HG03575 (cell line): ENCODE data around the gene LUM.
"Not testable (repeated sequence)": the region's sequence is repeated elsewhere in the genome, so short reads cannot be mapped to it uniquely, and the experiment has no call there.

Experiments used
- ATAC-seq: cut with Tn5 transposase; IDR thresholded peaks from one replicate; pipeline ENCODE4 v1.9.1; 2021; ENCODE audit not compliant: unreplicated experiment, insufficient number of reproducible peaks, low FRiP score; ENCODE audit errors: extremely low read depth

Gene LUM

DNA sequence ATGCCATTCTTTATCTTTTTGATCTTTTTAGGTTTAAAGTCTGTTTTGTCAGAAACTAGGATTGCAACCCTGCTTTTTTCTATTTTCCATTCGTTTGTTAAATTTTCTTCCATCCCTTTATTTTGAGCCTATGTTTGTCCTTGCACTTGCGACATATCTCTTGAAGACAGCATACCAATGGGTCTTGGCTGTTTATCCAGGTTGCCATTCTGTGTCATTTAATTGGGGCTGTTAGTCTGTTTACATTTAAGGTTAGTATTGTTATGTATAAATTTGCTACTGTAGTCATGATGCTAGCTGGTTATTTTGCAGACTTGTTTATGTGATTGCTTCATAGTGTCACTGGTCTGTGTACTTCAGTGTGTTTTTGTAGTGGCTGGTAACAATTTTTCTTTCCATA, 21.3 kb downstream of the LUM start:
- not testable (repeated sequence) for ATAC-seq

DNA sequence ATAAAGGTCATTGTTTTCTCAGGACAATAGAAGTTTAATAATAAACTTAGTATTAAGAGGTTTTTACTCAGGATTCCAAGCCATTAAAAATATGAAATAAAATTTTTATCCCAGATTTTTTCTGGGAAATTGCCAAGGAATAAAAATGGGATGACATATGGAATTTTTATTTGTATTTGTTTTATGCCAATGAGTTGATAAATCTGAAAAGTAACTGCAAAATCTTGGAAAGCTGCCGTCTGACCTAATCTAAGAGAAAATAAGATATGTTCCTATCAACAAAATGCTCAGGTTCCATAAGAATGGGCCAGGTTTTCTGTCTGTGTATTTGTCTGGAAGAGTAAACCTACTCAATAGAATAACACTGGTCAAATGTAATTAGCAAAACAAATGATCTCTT, 31.3 kb downstream of the LUM start:
- ATAC-seq = no peak

DNA sequence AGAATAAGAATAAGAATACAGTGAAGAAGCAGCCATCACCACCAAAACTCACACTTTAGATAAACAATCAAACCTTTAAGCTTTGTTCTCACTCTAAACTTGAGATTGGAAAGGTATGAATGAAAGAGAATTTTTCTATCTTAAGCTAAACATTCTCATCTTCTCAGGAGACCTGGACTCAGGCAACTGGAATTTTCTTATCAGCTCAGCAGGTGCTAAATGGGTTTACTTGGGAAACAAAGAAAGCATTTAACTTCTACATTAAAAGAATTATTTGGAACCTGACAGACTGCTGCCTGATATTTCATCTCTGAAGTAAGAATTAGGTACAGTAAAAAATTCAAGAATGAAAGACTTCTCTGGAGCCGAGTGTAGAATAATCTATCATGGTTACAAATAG, 32.8 kb downstream of the LUM start:
- no peak for ATAC-seq

DNA sequence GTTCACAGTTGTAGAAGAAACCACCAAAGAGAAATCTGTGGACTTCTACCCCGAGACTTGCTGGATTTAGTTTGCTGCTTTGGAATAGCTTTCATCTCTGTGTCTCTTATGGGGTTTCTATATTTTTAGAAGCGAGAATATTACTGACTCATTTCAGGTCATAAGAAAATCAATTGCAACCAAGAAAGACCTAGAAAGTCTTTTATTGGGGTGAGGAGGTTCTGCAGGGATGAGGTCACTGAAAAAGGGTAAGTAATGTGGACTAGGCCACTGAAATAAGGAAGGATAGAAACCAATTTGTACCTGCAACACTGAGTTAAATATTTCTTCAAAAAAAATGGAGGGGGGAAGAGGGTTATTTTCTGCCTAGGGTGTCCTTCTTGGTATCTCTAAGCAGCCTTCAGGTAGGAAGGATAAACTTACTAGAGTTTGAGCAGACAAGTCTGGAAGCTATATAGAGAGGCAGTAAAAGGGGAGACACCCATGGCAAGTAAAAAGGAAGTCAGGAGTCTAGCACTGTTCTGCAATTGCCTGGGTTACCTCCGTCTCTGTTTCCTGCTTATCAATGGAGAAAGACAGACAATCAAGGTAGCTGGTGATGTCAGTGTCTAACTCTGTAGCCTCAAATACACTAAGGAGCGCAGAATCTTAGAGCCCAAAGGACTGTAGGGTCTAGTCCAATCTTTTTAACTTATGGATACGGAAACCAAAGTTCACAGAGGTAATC, 33.9 kb downstream of the LUM start:
- no peak for ATAC-seq

DNA sequence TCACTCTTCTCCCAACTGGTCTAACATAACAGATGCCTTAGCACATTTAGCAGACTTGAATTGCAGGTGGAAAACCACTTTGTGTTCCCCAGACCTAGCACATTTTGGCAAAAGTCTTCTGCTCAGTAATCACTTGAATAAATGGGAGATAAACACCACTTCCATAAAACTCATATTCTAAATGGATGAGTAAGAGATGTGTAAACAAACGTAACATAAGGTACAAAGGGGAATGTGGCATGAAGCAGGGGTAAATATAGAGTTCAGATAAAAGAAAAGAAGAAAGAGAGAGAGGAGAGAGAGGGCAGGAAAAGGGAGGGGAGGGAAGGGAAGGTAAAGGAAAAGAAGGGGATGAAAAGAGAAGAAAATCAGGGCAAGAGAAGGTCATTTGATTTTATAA, 36.4 kb downstream of the LUM start:
- ATAC-seq = no peak

DNA sequence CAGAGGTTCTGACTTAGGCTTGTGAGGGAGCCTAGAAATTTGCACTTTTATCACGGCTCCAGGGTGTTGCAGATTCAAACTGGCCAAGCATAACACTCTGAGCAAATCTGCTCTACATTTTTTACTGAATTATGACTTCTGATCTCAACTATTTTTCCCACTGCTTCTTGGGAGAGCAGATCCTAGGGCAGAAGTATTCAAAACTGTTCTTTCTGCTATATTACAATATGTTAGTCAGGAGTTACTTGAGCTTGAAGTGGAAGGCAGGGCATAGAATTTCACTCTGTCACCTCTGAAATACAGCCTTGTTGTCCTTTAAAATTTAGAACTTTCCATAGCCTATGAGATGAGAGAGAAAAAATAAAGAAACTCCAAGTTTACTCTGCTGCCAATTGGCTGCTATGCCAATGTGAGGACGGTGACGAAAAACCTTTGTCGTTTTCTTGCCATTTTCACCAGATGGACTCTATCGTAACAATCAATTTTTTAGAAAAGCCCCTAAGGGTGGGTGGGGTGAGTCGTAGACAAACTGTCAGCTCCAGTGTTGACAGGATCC, 37.1 kb downstream of the LUM start:
- no peak for ATAC-seq

DNA sequence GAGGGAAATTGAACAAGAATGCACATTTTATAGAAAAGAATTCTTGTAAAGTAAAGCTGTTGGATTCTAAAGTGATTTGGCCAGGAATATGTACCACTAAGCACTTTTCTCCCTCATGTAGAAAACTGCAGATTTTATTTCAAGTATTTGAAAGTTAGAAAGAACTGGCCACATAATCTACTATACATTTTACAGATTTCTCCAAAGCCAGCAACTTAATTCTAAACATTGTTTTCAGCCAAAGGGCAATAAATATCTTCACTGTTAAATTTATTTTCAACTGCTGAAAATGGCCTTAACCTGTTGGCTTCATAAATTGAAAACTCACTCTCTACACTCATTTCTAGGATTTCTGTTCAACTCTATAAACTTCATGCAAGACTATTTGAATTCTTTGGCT, 37.9 kb downstream of the LUM start:
- ATAC-seq = no peak

DNA sequence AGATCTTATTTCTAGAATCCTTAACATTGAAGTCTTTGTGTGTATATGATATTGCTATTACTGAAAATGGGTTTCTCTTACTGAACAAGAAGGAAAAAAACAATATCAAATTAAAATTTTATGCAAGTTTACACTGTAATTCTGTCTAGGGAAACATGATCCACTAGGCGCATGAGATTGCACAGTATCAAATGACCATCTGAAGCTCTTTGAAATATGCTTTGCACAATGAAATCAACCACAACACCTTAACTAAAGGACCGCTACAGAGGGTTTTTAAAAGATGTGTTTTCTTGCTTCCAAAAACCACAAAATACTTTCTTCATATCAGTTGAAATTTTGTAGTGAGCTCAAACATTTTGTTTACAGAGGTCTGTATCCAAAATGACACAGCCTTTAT, 38.4 kb downstream of the LUM start:
- no peak for ATAC-seq

DNA sequence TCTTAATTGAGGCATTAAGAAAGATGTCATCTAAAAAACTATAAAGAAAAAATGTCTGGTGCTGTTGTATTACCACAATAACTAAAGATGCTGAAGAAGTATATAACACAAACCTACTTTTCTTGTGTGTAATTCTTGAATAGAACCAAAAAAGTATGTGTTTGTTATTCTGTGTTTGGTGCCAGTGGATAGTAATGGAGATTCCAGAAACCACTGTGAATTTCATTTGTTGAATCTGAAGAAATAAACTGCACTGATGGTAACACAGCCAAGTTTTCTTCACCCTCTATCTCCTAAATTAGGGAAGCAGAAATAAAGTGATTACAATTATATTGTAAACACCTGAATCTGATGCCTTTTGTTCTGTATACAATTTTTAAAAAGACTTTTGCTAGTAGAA, 40.4 kb downstream of the LUM start:
- ATAC-seq = no peak

DNA sequence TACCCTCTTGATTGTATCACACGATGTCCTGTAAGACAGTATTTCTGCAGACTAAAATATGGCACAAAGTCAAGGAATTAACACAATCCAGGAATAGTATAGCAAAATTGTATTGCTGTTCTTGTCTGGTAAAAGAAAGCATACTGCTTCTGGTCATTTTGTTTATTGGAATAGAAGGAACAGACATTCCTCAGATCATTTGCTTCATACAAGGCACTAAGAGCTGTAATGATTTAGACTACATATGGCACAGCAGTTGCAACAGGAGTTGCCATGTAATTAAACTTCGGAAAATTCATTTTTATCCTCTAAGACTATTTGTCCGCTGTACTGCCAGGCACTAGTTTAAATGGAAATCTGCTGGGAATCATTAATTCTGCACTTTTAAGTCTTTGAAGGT, 45.9 kb downstream of the LUM start:
- ATAC-seq = no peak

DNA sequence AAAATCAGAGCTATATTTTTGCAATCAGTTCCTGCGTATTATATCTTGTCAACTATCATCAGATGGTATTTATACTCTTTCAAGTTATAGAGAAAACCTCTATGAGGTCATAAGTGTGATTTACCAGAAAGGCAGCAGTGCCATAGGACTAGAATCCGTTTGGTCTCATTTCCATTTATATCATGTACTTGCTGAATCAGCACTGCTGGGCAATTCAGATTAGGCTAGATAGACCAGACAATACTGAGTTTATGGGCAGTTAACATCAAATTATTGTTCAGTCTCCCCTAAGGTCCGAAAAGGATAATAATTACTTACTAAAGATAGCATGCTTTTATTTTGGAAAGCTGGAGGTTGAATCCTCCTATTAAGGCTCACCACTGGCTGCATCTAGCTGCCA, 46.7 kb downstream of the LUM start:
- no peak for ATAC-seq

DNA sequence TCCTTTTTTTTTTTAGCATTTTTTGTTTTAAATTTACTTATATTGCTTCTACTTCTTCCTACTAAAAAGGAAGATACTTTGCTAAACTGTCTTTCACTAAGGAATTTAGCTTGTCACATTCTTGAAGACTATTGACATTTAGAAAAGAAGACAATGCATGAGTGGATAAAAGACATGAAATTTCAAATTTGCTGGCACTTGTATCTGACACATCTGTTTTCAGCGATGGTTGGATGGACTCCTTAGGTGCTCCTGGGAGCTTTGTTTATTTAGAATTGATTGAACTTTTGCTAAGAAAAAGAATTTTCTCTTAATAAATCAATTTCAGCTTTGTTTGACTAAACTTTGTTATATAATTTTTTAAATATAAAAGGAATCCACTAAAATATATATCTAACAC, 50.2 kb downstream of the LUM start:
- no peak for ATAC-seq

DNA sequence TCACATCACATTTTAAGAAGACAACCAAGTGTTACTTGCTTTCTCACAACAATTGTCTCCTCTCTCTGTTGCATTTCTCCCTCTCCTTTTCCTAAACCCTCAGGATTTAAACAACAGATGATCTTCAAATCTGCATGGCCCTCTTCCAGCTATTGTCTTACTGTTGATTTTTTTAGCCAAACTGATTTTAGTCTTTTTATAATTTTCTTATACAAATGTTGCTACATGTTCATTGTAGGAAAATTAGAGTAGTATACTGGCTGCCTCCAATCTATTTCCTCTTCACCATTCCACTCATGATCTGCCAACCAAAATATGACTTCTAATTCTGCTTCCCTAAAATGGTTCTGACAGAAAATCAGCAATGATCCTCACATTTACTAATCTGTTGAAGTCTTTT, 52.1 kb downstream of the LUM start:
- ATAC-seq = no peak

DNA sequence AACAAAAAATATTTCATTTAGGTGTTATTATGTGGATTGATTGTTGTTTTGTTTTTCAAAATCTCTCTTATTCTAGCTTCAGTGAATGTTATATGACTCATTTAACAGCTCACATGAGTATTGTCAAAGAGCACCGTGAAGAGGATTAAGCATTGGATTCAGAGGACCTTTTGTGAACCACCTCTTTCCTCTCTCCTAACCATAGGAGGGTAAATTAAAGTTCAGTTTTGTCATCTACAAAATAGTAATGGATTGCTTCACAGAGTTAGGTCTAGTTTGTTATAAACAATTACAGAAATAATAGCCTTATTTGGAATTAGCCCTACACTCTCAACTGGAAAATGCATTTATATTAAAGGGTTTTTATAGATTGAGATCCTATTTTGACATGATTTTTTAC, 52.5 kb downstream of the LUM start:
- ATAC-seq = no peak

DNA sequence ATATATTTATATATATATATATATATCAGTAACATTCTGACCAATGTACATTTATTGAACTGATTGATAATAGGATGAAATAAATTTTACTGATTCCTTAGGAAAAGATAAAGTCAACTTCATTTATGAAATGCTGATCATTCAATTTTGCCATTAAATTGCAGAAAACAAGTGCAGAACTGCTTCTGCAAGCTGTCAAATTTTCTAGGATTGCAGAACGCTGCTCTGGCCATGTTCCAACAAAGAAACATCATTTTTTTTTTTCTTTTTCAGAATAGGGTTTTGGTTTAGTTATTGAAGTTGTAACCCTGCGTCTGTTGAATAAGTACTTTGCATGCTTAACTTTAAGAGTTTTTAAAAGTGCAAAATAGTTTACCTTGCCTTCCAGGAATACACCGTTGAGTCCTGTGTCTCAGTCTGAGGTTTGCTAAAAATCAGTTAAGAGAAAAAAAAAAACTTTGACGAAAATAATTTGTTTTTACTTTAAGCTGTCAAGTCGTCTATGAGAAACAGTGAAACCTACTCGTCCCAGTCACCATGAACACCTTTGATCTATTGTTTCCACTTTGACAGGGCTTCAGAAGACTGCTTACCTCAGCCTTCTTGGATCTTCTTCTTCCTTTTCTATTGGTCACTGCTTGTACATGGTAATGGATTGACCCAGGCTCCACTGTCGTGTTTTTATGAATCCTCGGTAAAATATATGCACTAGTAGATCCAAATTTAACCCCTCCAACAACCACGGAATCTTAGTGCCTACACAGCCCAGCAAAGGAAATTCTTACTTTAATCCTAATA, 53.7 kb downstream of the LUM start, which contains the start of gene KERA:
Gene KERA, minus strand, starts transcription at position 657 of the 798 bp plus-strand sequence. CDS start 1,743 bp downstream, outside the sequence.
- ATAC-seq = no peak

DNA sequence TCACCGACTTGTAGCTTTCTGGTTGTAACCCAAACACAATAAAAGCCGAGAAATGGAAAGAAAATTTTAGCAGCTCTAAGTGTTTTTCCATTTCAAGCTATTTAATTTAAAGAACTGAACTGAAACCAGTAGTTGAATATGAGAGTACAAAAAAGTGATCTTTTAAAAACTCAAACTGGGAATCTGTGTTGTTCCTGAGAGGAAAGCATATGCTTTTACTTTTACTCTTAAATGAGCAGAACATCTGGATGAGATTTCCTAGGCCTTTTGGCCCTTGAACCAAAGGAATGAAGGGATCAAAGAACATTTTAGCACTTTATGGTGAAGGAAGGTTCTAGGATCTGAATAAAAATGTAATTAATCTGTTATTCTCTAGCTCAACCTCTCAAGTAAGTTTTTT, 54.8 kb downstream of the LUM start:
- ATAC-seq = no peak

DNA sequence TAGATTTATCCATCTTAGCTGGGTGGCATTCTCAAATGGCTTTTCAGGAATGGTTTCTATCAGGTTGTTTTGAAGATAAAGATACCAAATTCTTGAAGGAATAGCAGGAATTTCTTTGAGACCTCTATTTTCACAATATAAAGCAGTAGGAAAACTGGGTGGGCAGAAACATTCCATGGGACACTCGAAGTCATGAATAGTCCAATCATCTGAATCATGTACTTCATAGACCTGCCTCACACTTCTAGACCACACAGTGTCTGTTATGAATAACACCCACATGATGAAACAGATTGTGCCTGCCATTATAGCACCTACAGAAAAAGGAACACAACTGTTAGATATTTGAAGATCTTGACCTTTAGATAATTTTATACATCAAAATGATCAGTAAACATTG, 55.3 kb downstream of the LUM start:
- ATAC-seq = no peak

DNA sequence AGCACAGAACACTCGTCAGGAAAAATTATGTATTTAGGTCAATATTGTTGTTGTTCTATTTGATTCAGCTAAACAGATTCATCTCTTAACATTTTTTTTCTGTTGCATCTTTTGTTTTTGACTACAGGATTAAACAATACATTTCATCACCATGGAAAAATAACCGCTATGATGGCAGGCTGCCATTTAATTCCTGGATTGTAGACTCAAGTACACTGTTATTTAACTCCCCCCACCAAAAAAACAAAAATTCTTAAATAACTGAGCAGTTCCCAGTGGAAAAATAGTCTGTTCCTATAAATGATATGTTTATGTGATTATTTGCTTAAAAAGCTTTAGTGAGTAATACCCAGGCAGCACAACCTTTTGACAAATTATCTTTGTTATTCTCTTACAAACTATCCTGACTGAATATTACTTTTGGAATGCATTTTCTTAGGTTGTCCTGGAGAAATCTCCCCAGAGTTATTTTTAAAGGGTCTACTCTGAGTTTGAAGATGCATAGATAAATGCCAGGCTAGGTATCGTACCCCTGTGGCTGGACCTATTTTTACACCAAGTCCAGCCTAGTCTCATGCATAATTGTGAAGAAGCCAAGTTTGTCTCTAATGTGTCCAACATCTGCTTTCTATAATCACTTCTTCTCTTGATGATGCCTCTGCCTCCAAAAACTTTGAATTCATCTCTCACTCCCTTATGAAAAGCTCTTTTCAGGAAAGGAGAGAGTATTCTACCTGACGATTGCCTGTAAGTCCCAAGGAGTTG, 57.2 kb downstream of the LUM start:
- no peak for ATAC-seq
